Measurements from ENCODE around the gene FIBCD1.
"Not testable (repeated sequence)": the region's sequence is repeated elsewhere in the genome, so short reads cannot be mapped to it uniquely, and the experiment has no call there.

The FIBCD1 gene

GRCh38 chr9:130921300-130921988 lies 17.6 kb downstream of the FIBCD1 start:
- no peak for DNase-seq

GRCh38 chr9:130920762-130921299 lies 18.2 kb downstream of the FIBCD1 start:
- no peak for DNase-seq

GRCh38 chr9:130920233-130920632 lies 18.8 kb downstream of the FIBCD1 start:
- no peak for DNase-seq

- DNase-seq: no peak
Measured at GRCh38 chr9:130919559-130920145, 19.4 kb downstream of the FIBCD1 start.

GRCh38 chr9:130918826-130919558 lies 20.1 kb downstream of the FIBCD1 start:
- no peak for DNase-seq

- DNase-seq: no peak
Measured at GRCh38 chr9:130918101-130918825, 20.8 kb downstream of the FIBCD1 start.

- DNase-seq: no peak
Measured at GRCh38 chr9:130917168-130917960, 21.7 kb downstream of the FIBCD1 start.

GRCh38 chr9:130915096-130915447 lies 24.0 kb downstream of the FIBCD1 start:
- no peak for DNase-seq

- no peak for DNase-seq
Measured at GRCh38 chr9:130914417-130915095, 24.5 kb downstream of the FIBCD1 start.

- DNase-seq: no peak
Measured at GRCh38 chr9:130913599-130914416, 25.2 kb downstream of the FIBCD1 start.

- no peak for DNase-seq
Measured at GRCh38 chr9:130912932-130913598, 26.0 kb downstream of the FIBCD1 start.

GRCh38 chr9:130911254-130912049 lies 27.6 kb downstream of the FIBCD1 start:
- no peak for DNase-seq

GRCh38 chr9:130910670-130911069 lies 28.4 kb downstream of the FIBCD1 start:
- DNase-seq: not testable (repeated sequence)

- not testable (repeated sequence) for DNase-seq
Measured at GRCh38 chr9:130910041-130910440, 29.0 kb downstream of the FIBCD1 start.

- no peak for DNase-seq
Measured at GRCh38 chr9:130908878-130909355, 30.1 kb downstream of the FIBCD1 start.

GRCh38 chr9:130908146-130908877 lies 30.7 kb downstream of the FIBCD1 start:
- DNase-seq: no peak

- no peak for DNase-seq
Measured at GRCh38 chr9:130906735-130907416, 32.2 kb downstream of the FIBCD1 start.
